HG02588 (cell line): ENCODE data around the gene MPHOSPH8.
"Not testable (repeated sequence)": the region's sequence is repeated elsewhere in the genome, so short reads cannot be mapped to it uniquely, and the experiment has no call there.

Source experiments
- ATAC-seq: cut with Tn5 transposase; IDR thresholded peaks from one replicate; pipeline ENCODE4 v1.9.1; 2021; ENCODE audit warnings: mild to moderate bottlenecking, moderate library complexity; ENCODE audit not compliant: unreplicated experiment

Gene MPHOSPH8

GRCh38 chr13:19624265-19624664 is 9.2 kb upstream of the MPHOSPH8 start:
- ATAC-seq, result no peak

- ATAC-seq, result no peak
These were observed 462 bp upstream of the MPHOSPH8 start for GRCh38 chr13:19632915-19633478.

- no peak for ATAC-seq
These were observed 839 bp downstream of the MPHOSPH8 start for GRCh38 chr13:19634256-19634740.

- not testable (repeated sequence) for ATAC-seq
These were observed 2.5 kb downstream of the MPHOSPH8 start for GRCh38 chr13:19635926-19636325.

GRCh38 chr13:19643652-19644051 is 10.2 kb downstream of the MPHOSPH8 start:
- no peak for ATAC-seq

- ATAC-seq, result no peak
These were observed 11.5 kb downstream of the MPHOSPH8 start for GRCh38 chr13:19645000-19645399.

GRCh38 chr13:19646063-19646462 is 12.6 kb downstream of the MPHOSPH8 start:
- ATAC-seq, result no peak

- ATAC-seq, result no peak
These were observed 17.3 kb downstream of the MPHOSPH8 start for GRCh38 chr13:19650742-19651141.

- ATAC-seq, result no peak
These were observed 24.6 kb downstream of the MPHOSPH8 start for GRCh38 chr13:19657872-19658591.

GRCh38 chr13:19658831-19659230 is 25.4 kb downstream of the MPHOSPH8 start:
- no peak for ATAC-seq

- no peak for ATAC-seq
These were observed 27.7 kb downstream of the MPHOSPH8 start for GRCh38 chr13:19661126-19661525.

GRCh38 chr13:19661561-19661960 is 28.1 kb downstream of the MPHOSPH8 start:
- ATAC-seq, result no peak

- ATAC-seq, result no peak
These were observed 30.0 kb downstream of the MPHOSPH8 start for GRCh38 chr13:19663416-19663979.

- no peak for ATAC-seq
These were observed 31.2 kb downstream of the MPHOSPH8 start for GRCh38 chr13:19664481-19665230.

- no peak for ATAC-seq
These were observed 32.0 kb downstream of the MPHOSPH8 start for GRCh38 chr13:19665427-19665859.

GRCh38 chr13:19668778-19669177 is 35.3 kb downstream of the MPHOSPH8 start:
- ATAC-seq, result no peak

GRCh38 chr13:19670147-19670546 is 36.7 kb downstream of the MPHOSPH8 start:
- ATAC-seq, result no peak

GRCh38 chr13:19672990-19673389 is 39.5 kb downstream of the MPHOSPH8 start:
- no peak for ATAC-seq

GRCh38 chr13:19673473-19674430 is 40.3 kb downstream of the MPHOSPH8 start:
- no peak for ATAC-seq

- no peak for ATAC-seq
These were observed 41.4 kb downstream of the MPHOSPH8 start for GRCh38 chr13:19674898-19675297.
